Body of pancreas (tissue), 4 donors: ENCODE data around the gene ATF2. TPM values are rescaled to one million over a fixed set of nuclear protein-coding genes. Genes with fewer than 3 reads are reported as not detected.
A peak's percentile ranks its signal among the peaks of the same experiment; 100 is the strongest.

Source experiments
- ATAC-seq: fragments of 150-250 bp; one replicate; pipeline ENCODE4 v1.9.1; 2016
- DNase-seq, 4 donors: peaks; one replicate each; pipeline ENCODE4 v3.0.0-alpha.2; 2019
- H3K27ac ChIP-seq, 4 donors: fragments of 200-600 bp; sonication (generic); 1 replicate in 3 of 4; 2 replicates in 1 of 4; pipeline versions ENCODE4 v1.5.1 to v1.6.1; 2016 to 2019; ENCODE audit warnings: mild to moderate bottlenecking in 1 of 4, mixed read lengths in 1 of 4, moderate library complexity in 1 of 4
- H3K27me3 ChIP-seq, 2 donors: fragments of 200-600 bp; sonication (generic); one replicate each; pipeline ENCODE4 v1.6.0; 2016; ENCODE audit warnings: mild to moderate bottlenecking in 1 of 2
- H3K36me3 ChIP-seq, 2 donors: fragments of 200-600 bp; sonication (generic); replicated peaks in 1 of 2; 2 replicates each; pipeline ENCODE4 v1.5.1; 2016; ENCODE audit warnings: low read depth in 2 of 2; ENCODE audit not compliant: insufficient read depth in 1 of 2
- H3K4me1 ChIP-seq: fragments of 200-600 bp; sonication (generic); one replicate; pipeline ENCODE4 v1.6.0; 2016
- H3K4me3 ChIP-seq, 2 donors: fragments of 200-600 bp; sonication (generic); 1 replicate in 1 of 2; 2 replicates in 1 of 2; pipeline ENCODE4 v1.5.1; 2016 to 2019
- H3K9me3 ChIP-seq, 3 donors: fragments of 200-600 bp; sonication (generic); 1 replicate in 2 of 3; 2 replicates in 1 of 3; pipeline ENCODE4 v1.5.1; 2016
- POLR2A ChIP-seq, 3 donors: fragments of 450-650 bp; IDR thresholded peaks; one replicate each; pipeline ENCODE4 v1.6.1; 2016; ENCODE audit warnings: antibody characterized with exemption in 3 of 3, mild to moderate bottlenecking in 2 of 3
- WGBS, 2 donors: methylation state at CpG; one replicate each; pipeline ENCODE4 v1.1.5; 2017; 5-methylcytosine and 5-hydroxymethylcytosine counted together
- intact Hi-C: fragments of 100-400 bp; cut with DNase I; formaldehyde crosslinking; loops from one replicate; pipeline ENCODE4 v1.15.1; 2023
- total RNA-seq, 2 donors: library from RNA; depleted of rRNA; stranded (reverse); fragments of >200 nt; gene quantifications; one replicate each; pipeline ENCODE4 v1.1.0, GENCODE V29; 2016
- TF ChIP-seq, protein P1 (sequence below), 7 experiments: fragments of 450-650 bp in 4 of 7; fragments of 200-600 bp in 3 of 7; sonication (generic) in 3 of 7; IDR thresholded peaks; one replicate each; pipeline ENCODE4 v1.5.1; 2016 to 2019; ENCODE audit warnings: antibody characterized with exemption in 7 of 7

ATF2 gene
- total RNA-seq, 2 donors from 2014 or later = 24.6 to 48.1 TPM

- intact Hi-C loops = no loop called here
- Histone ChIP-seq H3K36me3 (peaks cover 0 to 4% of the 10 kb centered on the region in 2 donors), H3K4me1 (peaks cover 19% of the 10 kb centered on the region), H3K4me3 (no peak overlapping the region), H3K27me3 (no peaks in the 10 kb centered on the region), H3K27ac (no peak overlapping the region), H3K9me3 (no peaks in the 10 kb centered on the region)
- no peak for TF ChIP-seq POLR2A (IDR thresholded peaks at IDR 0.05)
- TF ChIP-seq, protein P1, sequence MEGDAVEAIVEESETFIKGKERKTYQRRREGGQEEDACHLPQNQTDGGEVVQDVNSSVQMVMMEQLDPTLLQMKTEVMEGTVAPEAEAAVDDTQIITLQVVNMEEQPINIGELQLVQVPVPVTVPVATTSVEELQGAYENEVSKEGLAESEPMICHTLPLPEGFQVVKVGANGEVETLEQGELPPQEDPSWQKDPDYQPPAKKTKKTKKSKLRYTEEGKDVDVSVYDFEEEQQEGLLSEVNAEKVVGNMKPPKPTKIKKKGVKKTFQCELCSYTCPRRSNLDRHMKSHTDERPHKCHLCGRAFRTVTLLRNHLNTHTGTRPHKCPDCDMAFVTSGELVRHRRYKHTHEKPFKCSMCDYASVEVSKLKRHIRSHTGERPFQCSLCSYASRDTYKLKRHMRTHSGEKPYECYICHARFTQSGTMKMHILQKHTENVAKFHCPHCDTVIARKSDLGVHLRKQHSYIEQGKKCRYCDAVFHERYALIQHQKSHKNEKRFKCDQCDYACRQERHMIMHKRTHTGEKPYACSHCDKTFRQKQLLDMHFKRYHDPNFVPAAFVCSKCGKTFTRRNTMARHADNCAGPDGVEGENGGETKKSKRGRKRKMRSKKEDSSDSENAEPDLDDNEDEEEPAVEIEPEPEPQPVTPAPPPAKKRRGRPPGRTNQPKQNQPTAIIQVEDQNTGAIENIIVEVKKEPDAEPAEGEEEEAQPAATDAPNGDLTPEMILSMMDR (IDR thresholded peaks at IDR 0.05) = no peak
- 85 to 97% methylated on average over 1 of the region's 1 CpG for WGBS, 2 donors
- ATAC-seq = no peak
- no peak for DNase-seq
These were observed 7.9 kb upstream of the ATF2 start for GRCh38 chr2:175175896-175176295.

DNA sequence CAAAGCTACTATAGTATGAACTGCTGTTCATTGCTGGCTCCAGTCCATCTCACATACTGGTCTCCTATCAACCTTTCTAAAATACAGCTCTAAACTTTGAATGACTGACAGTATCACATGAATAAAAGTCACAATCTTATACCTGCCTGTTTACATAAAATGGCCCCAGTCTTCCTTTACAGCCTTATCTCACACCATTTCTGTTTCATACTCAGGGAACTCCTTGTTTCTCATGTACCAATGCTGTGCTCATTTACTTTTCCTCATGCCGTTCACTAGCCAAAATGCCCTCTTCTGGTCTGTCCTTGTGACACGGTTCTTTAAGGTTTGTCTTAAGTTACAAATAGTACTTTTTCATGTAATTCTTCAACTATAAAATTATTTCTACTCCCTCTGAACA is 7.3 kb upstream of the ATF2 start:
- TF ChIP-seq, protein P1 (IDR thresholded peaks at IDR 0.05) = no peak
- no peak for TF ChIP-seq POLR2A (IDR thresholded peaks at IDR 0.05)
- 72 to 83% methylated on average over 2 of the region's 2 CpGs for WGBS, 2 donors
- Histone ChIP-seq H3K4me3 (no peak overlapping the region), H3K36me3 (peaks cover 0 to 4% of the 10 kb centered on the region in 2 donors), H3K27me3 (no peaks in the 10 kb centered on the region), H3K9me3 (no peaks in the 10 kb centered on the region), H3K27ac (no peak overlapping the region), H3K4me1 (peaks cover 14% of the 10 kb centered on the region)
- DNase-seq (no peak), ATAC-seq (no peak)
- intact Hi-C loops = no loop called here

GRCh38 chr2:175170659-175171304 is 2.8 kb upstream of the ATF2 start:
- TF ChIP-seq POLR2A (IDR thresholded peaks at IDR 0.05) = no peak
- TF ChIP-seq, protein P1 (IDR thresholded peaks at IDR 0.05) = no peak
- H3K9me3 ChIP-seq = no peaks in the 10 kb centered on the region
- intact Hi-C loops = no loop called here
- H3K4me1 ChIP-seq = peaks cover 23% of the 10 kb centered on the region
- no peaks in the 10 kb centered on the region for H3K27me3 ChIP-seq
- H3K4me3 ChIP-seq = no peak overlapping the region
- H3K36me3 ChIP-seq = no peaks in the 10 kb centered on the region
- ATAC-seq (no peak), DNase-seq (no peak)
- no peak overlapping the region for H3K27ac ChIP-seq
- WGBS, 2 donors = 81% methylated on average over 3 of the region's 3 CpGs

DNA sequence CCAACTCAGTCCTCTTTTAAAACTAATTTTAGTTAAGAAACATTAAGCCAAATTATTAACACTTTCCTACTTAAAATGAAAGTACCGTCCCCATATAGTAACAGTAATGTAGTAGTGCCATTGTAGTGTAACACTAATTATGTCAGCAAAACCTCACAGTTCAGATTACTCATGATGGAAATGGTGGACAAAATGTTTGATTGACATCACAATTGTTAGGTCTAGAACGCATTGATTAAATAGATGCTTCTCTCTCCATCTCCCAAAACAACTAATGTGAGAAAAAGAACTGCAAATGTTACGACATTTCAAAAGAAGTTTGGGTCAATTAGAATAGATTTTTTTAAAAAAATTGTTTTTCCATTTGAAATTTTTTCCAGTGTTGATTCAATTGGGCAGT is 1.2 kb upstream of the ATF2 start:
- no peak for TF ChIP-seq POLR2A (IDR thresholded peaks at IDR 0.05)
- TF ChIP-seq, protein P1 (IDR thresholded peaks at IDR 0.05) = no peak
- H3K9me3 ChIP-seq = no peaks in the 10 kb centered on the region
- no peaks in the 10 kb centered on the region for H3K36me3 ChIP-seq
- 40% methylated on average over 3 of the region's 3 CpGs for WGBS, 2 donors
- no peak for ATAC-seq
- H3K4me1 ChIP-seq = peaks cover 26% of the 10 kb centered on the region
- H3K27me3 ChIP-seq = no peaks in the 10 kb centered on the region
- DNase-seq = no peak
- H3K27ac ChIP-seq = peak overlapping the region in 2 of 4 donors; percentile 89 to 92
- intact Hi-C loops = no loop called here
- H3K4me3 ChIP-seq = no peak overlapping the region

- peaks cover 26% of the 10 kb centered on the region for H3K4me1 ChIP-seq
- ATAC-seq (peak; percentile 20), DNase-seq (no peak)
- peak overlapping the region; percentile 86 to 92 (median 90) for H3K27ac ChIP-seq
- peak overlapping the region in 1 of 2 donors; percentile 91 for H3K4me3 ChIP-seq
- WGBS, 2 donors = 0 to 1% methylated on average over 11 of the region's 11 CpGs
- H3K9me3 ChIP-seq = no peaks in the 10 kb centered on the region
- intact Hi-C loops = no loop called here
- peak; percentile 46 to 86 (median 86) for TF ChIP-seq POLR2A (IDR thresholded peaks at IDR 0.05)
- TF ChIP-seq, protein P1 (IDR thresholded peaks at IDR 0.05) = no peak
- H3K27me3 ChIP-seq = no peaks in the 10 kb centered on the region
- H3K36me3 ChIP-seq = no peaks in the 10 kb centered on the region
These were observed 552 bp upstream of the ATF2 start for GRCh38 chr2:175168564-175168945.
